Measurements from ENCODE around the gene SLC24A3. TPM values are rescaled to one million over a fixed set of nuclear protein-coding genes. Genes with fewer than 3 reads are reported as not detected.
A peak's percentile ranks its signal among the peaks of the same experiment; 100 is the strongest.

The SLC24A3 gene
- total and polyA plus RNA-seq, 2 of the 13 experiments (the other 11 are each of a cell fraction or from before 2014, with no cell fraction given) = not detected

DNA sequence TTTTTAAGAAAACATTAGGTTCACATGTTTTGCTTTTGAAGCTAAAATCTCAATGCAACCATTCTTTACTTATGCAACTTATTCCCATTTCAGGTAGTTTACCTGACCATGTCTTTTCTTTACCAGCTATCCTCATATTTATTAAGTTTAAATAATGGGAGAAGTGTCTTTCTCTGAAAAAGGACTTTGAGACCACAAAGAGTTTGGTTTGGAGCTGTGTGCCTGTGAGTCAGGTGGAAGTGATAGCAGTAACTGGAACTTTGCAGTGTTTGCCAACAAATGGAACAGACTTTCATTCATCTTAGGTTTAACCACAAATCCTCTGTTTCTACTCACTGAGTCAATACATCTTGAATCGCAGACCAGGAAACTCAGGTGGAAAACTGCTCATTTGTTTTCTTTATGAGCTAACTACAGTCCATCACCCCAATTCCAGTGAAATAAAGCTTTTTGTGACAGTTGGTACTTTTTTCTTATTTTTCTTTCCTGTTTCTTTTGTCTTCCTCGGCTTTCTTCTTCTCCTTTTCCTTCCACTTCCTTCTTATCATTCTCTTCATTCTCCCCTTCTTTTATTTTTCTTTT, 397.3 kb downstream of the SLC24A3 start (continued):
- TF ChIP-seq ZMAT3 (CRISPR knock-in tag; conservative IDR thresholded peaks at IDR 0.05) (no peak), ZNF337 (CRISPR knock-in tag; IDR thresholded peaks at IDR 0.05; ENCODE audit: borderline replicate concordance, low read depth) (peak; percentile 63; the same call in 1 of the 2 replicates), SAFB2 (CRISPR knock-in tag; IDR thresholded peaks at IDR 0.05; ENCODE audit: borderline replicate concordance, low read depth) (no peak), CEBPG (CRISPR knock-in tag; IDR thresholded peaks at IDR 0.05) (peak; percentile 72), PCBP1 (IDR thresholded peaks at IDR 0.05; ENCODE audit: borderline replicate concordance, low read depth, low read length) (no peak), ATRX (CRISPR knock-in tag; IDR thresholded peaks at IDR 0.05; ENCODE audit: borderline replicate concordance) (no peak), KIAA2018 (CRISPR knock-in tag; IDR thresholded peaks at IDR 0.05; ENCODE audit: borderline replicate concordance) (no peak), ZNF230 (CRISPR knock-in tag; IDR thresholded peaks at IDR 0.05) (no peak), ZNF672 (CRISPR knock-in tag; IDR thresholded peaks at IDR 0.05) (no peak), GABPB1 (CRISPR knock-in tag; IDR thresholded peaks at IDR 0.05) (no peak), ZNF225 (CRISPR knock-in tag; IDR thresholded peaks at IDR 0.05) (no peak), SUZ12 (IDR thresholded peaks at IDR 0.05; ENCODE audit: low read depth, low read length) (no peak), RAD21 (CRISPR knock-in tag; IDR thresholded peaks at IDR 0.05) (no peak), GPN1 (CRISPR knock-in tag; IDR thresholded peaks at IDR 0.05; ENCODE audit: borderline replicate concordance) (no peak), ZNF296 (CRISPR knock-in tag; conservative IDR thresholded peaks at IDR 0.05) (no peak), ZSCAN22 (CRISPR knock-in tag; IDR thresholded peaks at IDR 0.05) (no peak), ZNF589 (CRISPR knock-in tag; conservative IDR thresholded peaks at IDR 0.05) (no peak), GATA4 (IDR thresholded peaks at IDR 0.05; ENCODE audit: borderline replicate concordance, low read depth) (peak; percentile 78; the same call in 1 of the 2 replicates), ZNF83 (CRISPR knock-in tag; IDR thresholded peaks at IDR 0.05; ENCODE audit: borderline replicate concordance) (no peak), ZIK1 (CRISPR knock-in tag; IDR thresholded peaks at IDR 0.05; ENCODE audit: borderline replicate concordance, low read depth) (no peak)
- TF ChIP-seq, protein P1, sequence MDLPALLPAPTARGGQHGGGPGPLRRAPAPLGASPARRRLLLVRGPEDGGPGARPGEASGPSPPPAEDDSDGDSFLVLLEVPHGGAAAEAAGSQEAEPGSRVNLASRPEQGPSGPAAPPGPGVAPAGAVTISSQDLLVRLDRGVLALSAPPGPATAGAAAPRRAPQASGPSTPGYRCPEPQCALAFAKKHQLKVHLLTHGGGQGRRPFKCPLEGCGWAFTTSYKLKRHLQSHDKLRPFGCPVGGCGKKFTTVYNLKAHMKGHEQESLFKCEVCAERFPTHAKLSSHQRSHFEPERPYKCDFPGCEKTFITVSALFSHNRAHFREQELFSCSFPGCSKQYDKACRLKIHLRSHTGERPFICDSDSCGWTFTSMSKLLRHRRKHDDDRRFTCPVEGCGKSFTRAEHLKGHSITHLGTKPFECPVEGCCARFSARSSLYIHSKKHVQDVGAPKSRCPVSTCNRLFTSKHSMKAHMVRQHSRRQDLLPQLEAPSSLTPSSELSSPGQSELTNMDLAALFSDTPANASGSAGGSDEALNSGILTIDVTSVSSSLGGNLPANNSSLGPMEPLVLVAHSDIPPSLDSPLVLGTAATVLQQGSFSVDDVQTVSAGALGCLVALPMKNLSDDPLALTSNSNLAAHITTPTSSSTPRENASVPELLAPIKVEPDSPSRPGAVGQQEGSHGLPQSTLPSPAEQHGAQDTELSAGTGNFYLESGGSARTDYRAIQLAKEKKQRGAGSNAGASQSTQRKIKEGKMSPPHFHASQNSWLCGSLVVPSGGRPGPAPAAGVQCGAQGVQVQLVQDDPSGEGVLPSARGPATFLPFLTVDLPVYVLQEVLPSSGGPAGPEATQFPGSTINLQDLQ (CRISPR knock-in tag; IDR thresholded peaks at IDR 0.05) = no peak
